GM23338 (cell line): ENCODE data around the gene PRELID3B. TPM values are rescaled to one million over a fixed set of nuclear protein-coding genes. Genes with fewer than 3 reads are reported as not detected.
A peak's percentile ranks its signal among the peaks of the same experiment; 100 is the strongest.

ENCODE experiments used
- ATAC-seq: fragments of 200-7000 bp; cut with Tn5 transposase; 3 replicates; pipeline ENCODE4 v1.9.1; 2020
- DNase-seq: peaks from one replicate; pipeline ENCODE4 v3.0.0-alpha.2; 2015; ENCODE audit warnings: low spot score
- H2AFZ ChIP-seq: fragments of 200-600 bp; sonication (generic); 2 replicates; pipeline ENCODE4 v1.8.0; 2016; ENCODE audit warnings: antibody characterized with exemption, mild to moderate bottlenecking, moderate library complexity
- H3F3A ChIP-seq: fragments of 200-600 bp; sonication (generic); replicated peaks from 2 replicates; pipeline ENCODE4 v1.8.0; 2017; ENCODE audit warnings: antibody characterized with exemption, mixed run types, low read depth
- H3K27ac ChIP-seq: fragments of 200-600 bp; sonication (generic); 2 replicates; pipeline ENCODE4 v1.6.1; 2016; ENCODE audit warnings: low read depth
- H3K27me3 ChIP-seq: fragments of 200-600 bp; sonication (generic); 2 replicates; pipeline ENCODE4 v1.8.0; 2016; ENCODE audit warnings: mild to moderate bottlenecking, mixed run types, moderate library complexity; ENCODE audit not compliant: insufficient read depth
- H3K36me3 ChIP-seq: fragments of 200-600 bp; sonication (generic); 2 replicates; pipeline ENCODE4 v1.8.0; 2016; ENCODE audit warnings: mild to moderate bottlenecking; ENCODE audit not compliant: insufficient read depth
- H3K4me1 ChIP-seq: fragments of 200-600 bp; sonication (generic); 2 replicates; pipeline ENCODE4 v1.8.0; 2016; ENCODE audit warnings: mild to moderate bottlenecking, moderate library complexity; ENCODE audit not compliant: insufficient read depth
- H3K4me2 ChIP-seq: fragments of 200-600 bp; sonication (generic); 2 replicates; pipeline ENCODE4 v1.7.1; 2017; ENCODE audit warnings: mixed run types
- H3K4me3 ChIP-seq: fragments of 200-600 bp; sonication (generic); 2 replicates; pipeline ENCODE4 v1.6.1; 2016; ENCODE audit warnings: mixed run types
- H3K79me2 ChIP-seq: fragments of 200-600 bp; sonication (generic); replicated peaks from 2 replicates; pipeline ENCODE4 v1.8.0; 2017; ENCODE audit warnings: mild to moderate bottlenecking; ENCODE audit not compliant: insufficient read depth
- H3K9me2 ChIP-seq: fragments of 200-600 bp; sonication (generic); 2 replicates; pipeline ENCODE4 v1.8.0; 2017; ENCODE audit not compliant: insufficient read depth
- H4K20me1 ChIP-seq: fragments of 200-600 bp; sonication (generic); replicated peaks from 2 replicates; pipeline ENCODE4 v1.8.0; 2017; ENCODE audit warnings: mild to moderate bottlenecking; ENCODE audit not compliant: insufficient read depth
- H3K27ac Mint-ChIP-seq: 2 replicates; pipeline ENCODE4 v1.8.0; 2020; ENCODE audit warnings: inconsistent platforms, mild to moderate bottlenecking, moderate library complexity, mixed read lengths
- H3K27me3 Mint-ChIP-seq: 3 replicates; pipeline ENCODE4 v1.8.0; 2022; ENCODE audit warnings: low read depth, mild to moderate bottlenecking, moderate library complexity, mixed read lengths, inconsistent platforms; ENCODE audit not compliant: insufficient read depth, poor library complexity
- H3K36me3 Mint-ChIP-seq: 3 replicates; pipeline ENCODE4 v1.8.0; 2021; ENCODE audit warnings: low read depth, mild to moderate bottlenecking, inconsistent platforms, moderate library complexity, mixed read lengths
- H3K4me1 Mint-ChIP-seq: 3 replicates; pipeline ENCODE4 v1.8.0; 2020; ENCODE audit warnings: mild to moderate bottlenecking, inconsistent platforms, mixed read lengths
- H3K4me3 Mint-ChIP-seq: 3 replicates; pipeline ENCODE4 v1.8.0; 2021; ENCODE audit warnings: moderate library complexity, mild to moderate bottlenecking, inconsistent platforms, mixed read lengths
- H3K9me3 Mint-ChIP-seq: 3 replicates; pipeline ENCODE4 v1.8.0; 2020; ENCODE audit warnings: moderate library complexity, mild to moderate bottlenecking, inconsistent platforms, mixed read lengths
- CREB1 ChIP-seq: fragments of 250-450 bp; sonication (Bioruptor Pico); IDR thresholded peaks from 2 replicates; pipeline ENCODE4 v1.5.0; 2020; ENCODE audit warnings: low read depth, mild to moderate bottlenecking, moderate library complexity
- CTCF ChIP-seq, 2 experiments: fragments of 200-600 bp in 1 of 2; sonication (generic) in 1 of 2; conservative IDR thresholded peaks; 2 replicates each; pipeline versions ENCODE4 v1.5.1 to v1.6.1; 2016 to 2017; ENCODE audit warnings: antibody characterized with exemption in 2 of 2, low read depth in 2 of 2, mild to moderate bottlenecking in 2 of 2, moderate library complexity in 1 of 2
- EZH2 ChIP-seq: fragments of 200-600 bp; sonication (generic); IDR thresholded peaks from one replicate; pipeline ENCODE4 v1.8.0; 2017; ENCODE audit warnings: antibody characterized with exemption, mild to moderate bottlenecking, low read depth; ENCODE audit not compliant: unreplicated experiment
- EZH2phosphoT487 ChIP-seq: fragments of 200-600 bp; sonication (generic); IDR thresholded peaks from one replicate; pipeline ENCODE4 v1.8.1; 2018; ENCODE audit warnings: antibody characterized with exemption; ENCODE audit not compliant: unreplicated experiment
- JUNB ChIP-seq: IDR thresholded peaks from one replicate; pipeline ENCODE4 v1.6.1; 2016; ENCODE audit warnings: antibody characterized with exemption; ENCODE audit not compliant: unreplicated experiment
- NANOG ChIP-seq: IDR thresholded peaks from 2 replicates; pipeline ENCODE4 v1.6.1; 2016; ENCODE audit warnings: antibody characterized with exemption, borderline replicate concordance
- POLR2AphosphoS5 ChIP-seq: IDR thresholded peaks from 2 replicates; pipeline ENCODE4 v1.6.1; 2016; ENCODE audit warnings: antibody characterized with exemption, low read depth
- REST ChIP-seq: IDR thresholded peaks from one replicate; pipeline ENCODE4 v1.6.1; 2018; ENCODE audit warnings: antibody characterized with exemption; ENCODE audit not compliant: unreplicated experiment
- STAT1 ChIP-seq: IDR thresholded peaks from one replicate; pipeline ENCODE4 v1.6.1; 2016; ENCODE audit warnings: antibody characterized with exemption; ENCODE audit not compliant: unreplicated experiment
- ZNF114 ChIP-seq: fragments of 250-450 bp; sonication (Bioruptor Pico); IDR thresholded peaks from 2 replicates; pipeline ENCODE4 v1.5.0; 2020; ENCODE audit warnings: mild to moderate bottlenecking, moderate library complexity
- polyA plus RNA-seq: library from polyadenylated mRNA; unstranded; fragments of >200 nt; fragmentation: Nextera tagmentation; extraction: Ambion mirVana; gene quantifications from 2 replicates; pipeline ENCODE4 v1.2.1, GENCODE V29; 2016
- total RNA-seq: library from RNA; depleted of rRNA; stranded (reverse); fragments of >200 nt; shearing (Covaris generic); gene quantifications from 2 replicates; pipeline ENCODE4 v1.2.3, GENCODE V29; 2014
- TF ChIP-seq, protein P1 (sequence below): fragments of 250-450 bp; sonication (Bioruptor Pico); IDR thresholded peaks from 2 replicates; pipeline ENCODE4 v1.5.0; 2020; ENCODE audit warnings: mild to moderate bottlenecking, moderate library complexity

PRELID3B gene
- total and polyA plus RNA-seq, 2 experiments from 2014 or later: 42.7 to 43.6 TPM

GRCh38 chr20:59055302-59055701 lies 12.7 kb upstream of the PRELID3B start:
- Histone ChIP-seq H3K36me3 (no peaks in the 10 kb centered on the region), H2AFZ (no peak overlapping the region), H4K20me1 (no peaks in the 10 kb centered on the region), H3K27me3 (no peaks in the 10 kb centered on the region), H3K9me2 (no peaks in the 10 kb centered on the region), H3K27ac (no peak overlapping the region), H3K79me2 (no peaks in the 10 kb centered on the region), H3F3A (no peaks in the 10 kb centered on the region), H3K4me3 (no peak overlapping the region), H3K4me1 (no peaks in the 10 kb centered on the region), H3K4me2 (no peak overlapping the region)
- Mint-ChIP-seq H3K36me3 (no peaks in the 10 kb centered on the region), H3K9me3 (no peaks in the 10 kb centered on the region), H3K4me1 (no peaks in the 10 kb centered on the region), H3K4me3 (no peak overlapping the region), H3K27me3 (peaks cover 3% of the 10 kb centered on the region), H3K27ac (no peak overlapping the region)
- DNase-seq: no peak
- no peak for TF ChIP-seq NANOG
- peak; percentile 21 to 24; a peak in 3 of 4 replicates for TF ChIP-seq CTCF (conservative IDR thresholded peaks at IDR 0.05; ENCODE audit: low read depth in 2 of 2)
- TF ChIP-seq CREB1 (CRISPR knock-in tag): no peak
- no peak for TF ChIP-seq JUNB
- no peak for TF ChIP-seq EZH2
- ATAC-seq: no peak

DNA sequence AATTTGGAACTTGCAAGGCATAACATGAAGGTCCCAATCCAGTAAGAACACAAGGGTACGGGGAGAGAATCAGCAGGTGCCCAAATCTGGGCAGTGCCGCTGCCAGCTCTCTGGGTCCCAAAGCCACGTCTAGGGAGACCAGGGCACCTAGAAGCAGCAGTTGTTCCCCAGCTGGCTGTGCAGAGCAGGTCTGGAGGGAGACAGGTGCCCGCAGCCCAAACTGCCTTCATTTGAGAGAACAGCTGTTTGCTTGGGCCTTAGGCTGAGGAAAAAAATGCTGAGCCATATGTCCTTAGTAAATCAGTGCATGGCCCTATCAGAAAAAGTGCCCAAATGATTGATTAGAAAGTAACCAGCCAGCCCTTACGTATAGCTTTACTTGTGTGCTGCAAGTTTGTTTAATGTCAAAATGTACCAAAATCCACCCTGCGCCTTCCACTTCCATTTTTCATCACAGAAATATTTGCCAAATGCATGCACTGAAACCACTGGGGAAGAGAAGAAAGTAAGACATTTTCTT lies 9.1 kb upstream of the PRELID3B start:
- no peaks in the 10 kb centered on the region for H3K27me3 ChIP-seq
- DNase-seq (no peak), ATAC-seq (no peak)
- no peak overlapping the region for H3K27ac ChIP-seq
- no peaks in the 10 kb centered on the region for H4K20me1 ChIP-seq
- H3K36me3 Mint-ChIP-seq: no peaks in the 10 kb centered on the region
- no peak overlapping the region for H3K4me2 ChIP-seq
- H3K36me3 ChIP-seq: no peaks in the 10 kb centered on the region
- no peaks in the 10 kb centered on the region for H3K4me1 Mint-ChIP-seq
- no peak overlapping the region for H3K27ac Mint-ChIP-seq
- no peaks in the 10 kb centered on the region for H3K4me1 ChIP-seq
- no peak overlapping the region for H3K4me3 Mint-ChIP-seq
- no peaks in the 10 kb centered on the region for H3F3A ChIP-seq
- peaks cover 5% of the 10 kb centered on the region for H3K27me3 Mint-ChIP-seq
- no peaks in the 10 kb centered on the region for H3K79me2 ChIP-seq
- 0 out of 2 replicates have a peak overlapping the region, but pooled peaks have one; percentile 9 for H2AFZ ChIP-seq
- no peaks in the 10 kb centered on the region for H3K9me2 ChIP-seq
- H3K4me3 ChIP-seq: no peak overlapping the region
- no peaks in the 10 kb centered on the region for H3K9me3 Mint-ChIP-seq
- no peak for TF ChIP-seq STAT1
- TF ChIP-seq, protein P1, sequence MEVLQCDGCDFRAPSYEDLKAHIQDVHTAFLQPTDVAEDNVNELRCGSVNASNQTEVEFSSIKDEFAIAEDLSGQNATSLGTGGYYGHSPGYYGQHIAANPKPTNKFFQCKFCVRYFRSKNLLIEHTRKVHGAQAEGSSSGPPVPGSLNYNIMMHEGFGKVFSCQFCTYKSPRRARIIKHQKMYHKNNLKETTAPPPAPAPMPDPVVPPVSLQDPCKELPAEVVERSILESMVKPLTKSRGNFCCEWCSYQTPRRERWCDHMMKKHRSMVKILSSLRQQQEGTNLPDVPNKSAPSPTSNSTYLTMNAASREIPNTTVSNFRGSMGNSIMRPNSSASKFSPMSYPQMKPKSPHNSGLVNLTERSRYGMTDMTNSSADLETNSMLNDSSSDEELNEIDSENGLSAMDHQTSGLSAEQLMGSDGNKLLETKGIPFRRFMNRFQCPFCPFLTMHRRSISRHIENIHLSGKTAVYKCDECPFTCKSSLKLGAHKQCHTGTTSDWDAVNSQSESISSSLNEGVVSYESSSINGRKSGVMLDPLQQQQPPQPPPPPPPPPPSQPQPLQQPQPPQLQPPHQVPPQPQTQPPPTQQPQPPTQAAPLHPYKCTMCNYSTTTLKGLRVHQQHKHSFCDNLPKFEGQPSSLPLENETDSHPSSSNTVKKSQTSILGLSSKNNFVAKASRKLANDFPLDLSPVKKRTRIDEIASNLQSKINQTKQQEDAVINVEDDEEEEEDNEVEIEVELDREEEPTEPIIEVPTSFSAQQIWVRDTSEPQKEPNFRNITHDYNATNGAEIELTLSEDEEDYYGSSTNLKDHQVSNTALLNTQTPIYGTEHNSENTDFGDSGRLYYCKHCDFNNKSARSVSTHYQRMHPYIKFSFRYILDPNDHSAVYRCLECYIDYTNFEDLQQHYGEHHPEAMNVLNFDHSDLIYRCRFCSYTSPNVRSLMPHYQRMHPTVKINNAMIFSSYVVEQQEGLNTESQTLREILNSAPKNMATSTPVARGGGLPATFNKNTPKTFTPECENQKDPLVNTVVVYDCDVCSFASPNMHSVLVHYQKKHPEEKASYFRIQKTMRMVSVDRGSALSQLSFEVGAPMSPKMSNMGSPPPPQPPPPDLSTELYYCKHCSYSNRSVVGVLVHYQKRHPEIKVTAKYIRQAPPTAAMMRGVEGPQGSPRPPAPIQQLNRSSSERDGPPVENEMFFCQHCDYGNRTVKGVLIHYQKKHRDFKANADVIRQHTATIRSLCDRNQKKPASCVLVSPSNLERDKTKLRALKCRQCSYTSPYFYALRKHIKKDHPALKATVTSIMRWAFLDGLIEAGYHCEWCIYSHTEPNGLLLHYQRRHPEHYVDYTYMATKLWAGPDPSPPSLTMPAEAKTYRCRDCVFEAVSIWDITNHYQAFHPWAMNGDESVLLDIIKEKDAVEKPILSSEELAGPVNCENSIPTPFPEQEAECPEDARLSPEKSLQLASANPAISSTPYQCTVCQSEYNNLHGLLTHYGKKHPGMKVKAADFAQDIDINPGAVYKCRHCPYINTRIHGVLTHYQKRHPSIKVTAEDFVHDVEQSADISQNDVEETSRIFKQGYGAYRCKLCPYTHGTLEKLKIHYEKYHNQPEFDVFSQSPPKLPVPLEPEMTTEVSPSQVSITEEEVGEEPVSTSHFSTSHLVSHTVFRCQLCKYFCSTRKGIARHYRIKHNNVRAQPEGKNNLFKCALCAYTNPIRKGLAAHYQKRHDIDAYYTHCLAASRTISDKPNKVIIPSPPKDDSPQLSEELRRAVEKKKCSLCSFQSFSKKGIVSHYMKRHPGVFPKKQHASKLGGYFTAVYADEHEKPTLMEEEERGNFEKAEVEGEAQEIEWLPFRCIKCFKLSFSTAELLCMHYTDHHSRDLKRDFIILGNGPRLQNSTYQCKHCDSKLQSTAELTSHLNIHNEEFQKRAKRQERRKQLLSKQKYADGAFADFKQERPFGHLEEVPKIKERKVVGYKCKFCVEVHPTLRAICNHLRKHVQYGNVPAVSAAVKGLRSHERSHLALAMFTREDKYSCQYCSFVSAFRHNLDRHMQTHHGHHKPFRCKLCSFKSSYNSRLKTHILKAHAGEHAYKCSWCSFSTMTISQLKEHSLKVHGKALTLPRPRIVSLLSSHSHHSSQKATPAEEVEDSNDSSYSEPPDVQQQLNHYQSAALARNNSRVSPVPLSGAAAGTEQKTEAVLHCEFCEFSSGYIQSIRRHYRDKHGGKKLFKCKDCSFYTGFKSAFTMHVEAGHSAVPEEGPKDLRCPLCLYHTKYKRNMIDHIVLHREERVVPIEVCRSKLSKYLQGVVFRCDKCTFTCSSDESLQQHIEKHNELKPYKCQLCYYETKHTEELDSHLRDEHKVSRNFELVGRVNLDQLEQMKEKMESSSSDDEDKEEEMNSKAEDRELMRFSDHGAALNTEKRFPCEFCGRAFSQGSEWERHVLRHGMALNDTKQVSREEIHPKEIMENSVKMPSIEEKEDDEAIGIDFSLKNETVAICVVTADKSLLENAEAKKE (CRISPR knock-in tag): no peak
- no peak for TF ChIP-seq ZNF114
- no peak for TF ChIP-seq POLR2AphosphoS5
- no peak for TF ChIP-seq REST
- TF ChIP-seq JUNB: no peak
- no peak for TF ChIP-seq EZH2phosphoT487
